GM23338 (cell line): ENCODE data around the gene FGGY. TPM values are rescaled to one million over a fixed set of nuclear protein-coding genes. Genes with fewer than 3 reads are reported as not detected.

Source experiments
- ATAC-seq: fragments of 200-7000 bp; cut with Tn5 transposase; 3 replicates; pipeline ENCODE4 v1.9.1; 2020
- DNase-seq: peaks from one replicate; pipeline ENCODE4 v3.0.0-alpha.2; 2015; ENCODE audit warnings: low spot score
- H2AFZ ChIP-seq: fragments of 200-600 bp; sonication (generic); 2 replicates; pipeline ENCODE4 v1.8.0; 2016; ENCODE audit warnings: antibody characterized with exemption, mild to moderate bottlenecking, moderate library complexity
- H3F3A ChIP-seq: fragments of 200-600 bp; sonication (generic); replicated peaks from 2 replicates; pipeline ENCODE4 v1.8.0; 2017; ENCODE audit warnings: antibody characterized with exemption, mixed run types, low read depth
- H3K27ac ChIP-seq: fragments of 200-600 bp; sonication (generic); 2 replicates; pipeline ENCODE4 v1.6.1; 2016; ENCODE audit warnings: low read depth
- H3K27me3 ChIP-seq: fragments of 200-600 bp; sonication (generic); 2 replicates; pipeline ENCODE4 v1.8.0; 2016; ENCODE audit warnings: mild to moderate bottlenecking, mixed run types, moderate library complexity; ENCODE audit not compliant: insufficient read depth
- H3K36me3 ChIP-seq: fragments of 200-600 bp; sonication (generic); 2 replicates; pipeline ENCODE4 v1.8.0; 2016; ENCODE audit warnings: mild to moderate bottlenecking; ENCODE audit not compliant: insufficient read depth
- H3K4me1 ChIP-seq: fragments of 200-600 bp; sonication (generic); 2 replicates; pipeline ENCODE4 v1.8.0; 2016; ENCODE audit warnings: mild to moderate bottlenecking, moderate library complexity; ENCODE audit not compliant: insufficient read depth
- H3K4me2 ChIP-seq: fragments of 200-600 bp; sonication (generic); 2 replicates; pipeline ENCODE4 v1.7.1; 2017; ENCODE audit warnings: mixed run types
- H3K4me3 ChIP-seq: fragments of 200-600 bp; sonication (generic); 2 replicates; pipeline ENCODE4 v1.6.1; 2016; ENCODE audit warnings: mixed run types
- H3K79me2 ChIP-seq: fragments of 200-600 bp; sonication (generic); replicated peaks from 2 replicates; pipeline ENCODE4 v1.8.0; 2017; ENCODE audit warnings: mild to moderate bottlenecking; ENCODE audit not compliant: insufficient read depth
- H3K9me2 ChIP-seq: fragments of 200-600 bp; sonication (generic); 2 replicates; pipeline ENCODE4 v1.8.0; 2017; ENCODE audit not compliant: insufficient read depth
- H4K20me1 ChIP-seq: fragments of 200-600 bp; sonication (generic); replicated peaks from 2 replicates; pipeline ENCODE4 v1.8.0; 2017; ENCODE audit warnings: mild to moderate bottlenecking; ENCODE audit not compliant: insufficient read depth
- H3K27ac Mint-ChIP-seq: 2 replicates; pipeline ENCODE4 v1.8.0; 2020; ENCODE audit warnings: inconsistent platforms, mild to moderate bottlenecking, moderate library complexity, mixed read lengths
- H3K27me3 Mint-ChIP-seq: 3 replicates; pipeline ENCODE4 v1.8.0; 2022; ENCODE audit warnings: low read depth, mild to moderate bottlenecking, moderate library complexity, mixed read lengths, inconsistent platforms; ENCODE audit not compliant: insufficient read depth, poor library complexity
- H3K36me3 Mint-ChIP-seq: 3 replicates; pipeline ENCODE4 v1.8.0; 2021; ENCODE audit warnings: low read depth, mild to moderate bottlenecking, inconsistent platforms, moderate library complexity, mixed read lengths
- H3K4me1 Mint-ChIP-seq: 3 replicates; pipeline ENCODE4 v1.8.0; 2020; ENCODE audit warnings: mild to moderate bottlenecking, inconsistent platforms, mixed read lengths
- H3K4me3 Mint-ChIP-seq: 3 replicates; pipeline ENCODE4 v1.8.0; 2021; ENCODE audit warnings: moderate library complexity, mild to moderate bottlenecking, inconsistent platforms, mixed read lengths
- H3K9me3 Mint-ChIP-seq: 3 replicates; pipeline ENCODE4 v1.8.0; 2020; ENCODE audit warnings: moderate library complexity, mild to moderate bottlenecking, inconsistent platforms, mixed read lengths
- ZNF114 ChIP-seq: fragments of 250-450 bp; sonication (Bioruptor Pico); IDR thresholded peaks from 2 replicates; pipeline ENCODE4 v1.5.0; 2020; ENCODE audit warnings: mild to moderate bottlenecking, moderate library complexity
- polyA plus RNA-seq: library from polyadenylated mRNA; unstranded; fragments of >200 nt; fragmentation: Nextera tagmentation; extraction: Ambion mirVana; gene quantifications from 2 replicates; pipeline ENCODE4 v1.2.1, GENCODE V29; 2016
- total RNA-seq: library from RNA; depleted of rRNA; stranded (reverse); fragments of >200 nt; shearing (Covaris generic); gene quantifications from 2 replicates; pipeline ENCODE4 v1.2.3, GENCODE V29; 2014
- TF ChIP-seq, protein P1 (sequence below): fragments of 250-450 bp; sonication (Bioruptor Pico); IDR thresholded peaks from 2 replicates; pipeline ENCODE4 v1.5.0; 2020; ENCODE audit warnings: mild to moderate bottlenecking, moderate library complexity
- TF ChIP-seq, protein P2 (sequence below): IDR thresholded peaks from 2 replicates; pipeline ENCODE4 v1.6.1; 2016; ENCODE audit warnings: antibody characterized with exemption

Gene FGGY
- total and polyA plus RNA-seq, 2 experiments from 2014 or later, result 10.9 to 21.4 TPM

DNA sequence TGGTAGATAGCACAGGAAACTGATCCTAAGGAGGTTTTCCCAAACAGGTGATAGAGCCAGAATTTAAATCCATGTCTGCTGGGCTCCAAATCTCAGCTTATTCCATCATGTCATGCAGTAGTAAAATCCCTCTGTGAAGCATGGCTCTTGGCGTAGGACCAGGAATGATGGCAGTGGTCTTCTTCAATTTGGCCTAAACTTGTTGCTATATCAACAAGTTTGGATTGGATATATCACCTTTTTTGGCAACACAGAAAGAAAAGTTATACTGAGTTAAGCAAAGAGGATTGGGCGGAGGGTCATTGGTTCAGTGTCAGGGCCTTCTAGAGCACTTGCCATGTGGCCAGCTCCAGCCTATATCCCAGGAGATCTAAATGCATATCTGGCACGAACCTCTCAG lies 52.2 kb downstream of the FGGY start:
- no peak for ATAC-seq
- H2AFZ ChIP-seq, result no peak overlapping the region

More for the DNA sequence above, 52.2 kb downstream of the FGGY start:
- H3K27me3 Mint-ChIP-seq, result no peaks in the 10 kb centered on the region
- Histone ChIP-seq H3K4me1 (no peaks in the 10 kb centered on the region), H4K20me1 (no peaks in the 10 kb centered on the region; the same call in 1 of the 2 replicates), H3K9me2 (no peaks in the 10 kb centered on the region), H3K4me2 (no peak overlapping the region), H3K79me2 (no peaks in the 10 kb centered on the region), H3F3A (no peaks in the 10 kb centered on the region), H3K4me3 (no peak overlapping the region), H3K36me3 (no peaks in the 10 kb centered on the region), H3K27me3 (no peaks in the 10 kb centered on the region), H3K27ac (no peak overlapping the region)
- no peaks in the 10 kb centered on the region for H3K36me3 Mint-ChIP-seq
- no peak overlapping the region for H3K4me3 Mint-ChIP-seq
- no peaks in the 10 kb centered on the region for H3K4me1 Mint-ChIP-seq
- TF ChIP-seq, protein P1, sequence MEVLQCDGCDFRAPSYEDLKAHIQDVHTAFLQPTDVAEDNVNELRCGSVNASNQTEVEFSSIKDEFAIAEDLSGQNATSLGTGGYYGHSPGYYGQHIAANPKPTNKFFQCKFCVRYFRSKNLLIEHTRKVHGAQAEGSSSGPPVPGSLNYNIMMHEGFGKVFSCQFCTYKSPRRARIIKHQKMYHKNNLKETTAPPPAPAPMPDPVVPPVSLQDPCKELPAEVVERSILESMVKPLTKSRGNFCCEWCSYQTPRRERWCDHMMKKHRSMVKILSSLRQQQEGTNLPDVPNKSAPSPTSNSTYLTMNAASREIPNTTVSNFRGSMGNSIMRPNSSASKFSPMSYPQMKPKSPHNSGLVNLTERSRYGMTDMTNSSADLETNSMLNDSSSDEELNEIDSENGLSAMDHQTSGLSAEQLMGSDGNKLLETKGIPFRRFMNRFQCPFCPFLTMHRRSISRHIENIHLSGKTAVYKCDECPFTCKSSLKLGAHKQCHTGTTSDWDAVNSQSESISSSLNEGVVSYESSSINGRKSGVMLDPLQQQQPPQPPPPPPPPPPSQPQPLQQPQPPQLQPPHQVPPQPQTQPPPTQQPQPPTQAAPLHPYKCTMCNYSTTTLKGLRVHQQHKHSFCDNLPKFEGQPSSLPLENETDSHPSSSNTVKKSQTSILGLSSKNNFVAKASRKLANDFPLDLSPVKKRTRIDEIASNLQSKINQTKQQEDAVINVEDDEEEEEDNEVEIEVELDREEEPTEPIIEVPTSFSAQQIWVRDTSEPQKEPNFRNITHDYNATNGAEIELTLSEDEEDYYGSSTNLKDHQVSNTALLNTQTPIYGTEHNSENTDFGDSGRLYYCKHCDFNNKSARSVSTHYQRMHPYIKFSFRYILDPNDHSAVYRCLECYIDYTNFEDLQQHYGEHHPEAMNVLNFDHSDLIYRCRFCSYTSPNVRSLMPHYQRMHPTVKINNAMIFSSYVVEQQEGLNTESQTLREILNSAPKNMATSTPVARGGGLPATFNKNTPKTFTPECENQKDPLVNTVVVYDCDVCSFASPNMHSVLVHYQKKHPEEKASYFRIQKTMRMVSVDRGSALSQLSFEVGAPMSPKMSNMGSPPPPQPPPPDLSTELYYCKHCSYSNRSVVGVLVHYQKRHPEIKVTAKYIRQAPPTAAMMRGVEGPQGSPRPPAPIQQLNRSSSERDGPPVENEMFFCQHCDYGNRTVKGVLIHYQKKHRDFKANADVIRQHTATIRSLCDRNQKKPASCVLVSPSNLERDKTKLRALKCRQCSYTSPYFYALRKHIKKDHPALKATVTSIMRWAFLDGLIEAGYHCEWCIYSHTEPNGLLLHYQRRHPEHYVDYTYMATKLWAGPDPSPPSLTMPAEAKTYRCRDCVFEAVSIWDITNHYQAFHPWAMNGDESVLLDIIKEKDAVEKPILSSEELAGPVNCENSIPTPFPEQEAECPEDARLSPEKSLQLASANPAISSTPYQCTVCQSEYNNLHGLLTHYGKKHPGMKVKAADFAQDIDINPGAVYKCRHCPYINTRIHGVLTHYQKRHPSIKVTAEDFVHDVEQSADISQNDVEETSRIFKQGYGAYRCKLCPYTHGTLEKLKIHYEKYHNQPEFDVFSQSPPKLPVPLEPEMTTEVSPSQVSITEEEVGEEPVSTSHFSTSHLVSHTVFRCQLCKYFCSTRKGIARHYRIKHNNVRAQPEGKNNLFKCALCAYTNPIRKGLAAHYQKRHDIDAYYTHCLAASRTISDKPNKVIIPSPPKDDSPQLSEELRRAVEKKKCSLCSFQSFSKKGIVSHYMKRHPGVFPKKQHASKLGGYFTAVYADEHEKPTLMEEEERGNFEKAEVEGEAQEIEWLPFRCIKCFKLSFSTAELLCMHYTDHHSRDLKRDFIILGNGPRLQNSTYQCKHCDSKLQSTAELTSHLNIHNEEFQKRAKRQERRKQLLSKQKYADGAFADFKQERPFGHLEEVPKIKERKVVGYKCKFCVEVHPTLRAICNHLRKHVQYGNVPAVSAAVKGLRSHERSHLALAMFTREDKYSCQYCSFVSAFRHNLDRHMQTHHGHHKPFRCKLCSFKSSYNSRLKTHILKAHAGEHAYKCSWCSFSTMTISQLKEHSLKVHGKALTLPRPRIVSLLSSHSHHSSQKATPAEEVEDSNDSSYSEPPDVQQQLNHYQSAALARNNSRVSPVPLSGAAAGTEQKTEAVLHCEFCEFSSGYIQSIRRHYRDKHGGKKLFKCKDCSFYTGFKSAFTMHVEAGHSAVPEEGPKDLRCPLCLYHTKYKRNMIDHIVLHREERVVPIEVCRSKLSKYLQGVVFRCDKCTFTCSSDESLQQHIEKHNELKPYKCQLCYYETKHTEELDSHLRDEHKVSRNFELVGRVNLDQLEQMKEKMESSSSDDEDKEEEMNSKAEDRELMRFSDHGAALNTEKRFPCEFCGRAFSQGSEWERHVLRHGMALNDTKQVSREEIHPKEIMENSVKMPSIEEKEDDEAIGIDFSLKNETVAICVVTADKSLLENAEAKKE, result no peak
- TF ChIP-seq, protein P2, sequence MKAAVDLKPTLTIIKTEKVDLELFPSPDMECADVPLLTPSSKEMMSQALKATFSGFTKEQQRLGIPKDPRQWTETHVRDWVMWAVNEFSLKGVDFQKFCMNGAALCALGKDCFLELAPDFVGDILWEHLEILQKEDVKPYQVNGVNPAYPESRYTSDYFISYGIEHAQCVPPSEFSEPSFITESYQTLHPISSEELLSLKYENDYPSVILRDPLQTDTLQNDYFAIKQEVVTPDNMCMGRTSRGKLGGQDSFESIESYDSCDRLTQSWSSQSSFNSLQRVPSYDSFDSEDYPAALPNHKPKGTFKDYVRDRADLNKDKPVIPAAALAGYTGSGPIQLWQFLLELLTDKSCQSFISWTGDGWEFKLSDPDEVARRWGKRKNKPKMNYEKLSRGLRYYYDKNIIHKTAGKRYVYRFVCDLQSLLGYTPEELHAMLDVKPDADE, result no peak
- TF ChIP-seq ZNF114 (CRISPR knock-in tag), result no peak
- no peak for DNase-seq
- H3K9me3 Mint-ChIP-seq, result no peaks in the 10 kb centered on the region
- H3K27ac Mint-ChIP-seq, result no peak overlapping the region
